MM.1S (cell line): ENCODE results near the gene PLCXD1.

Experiments
- DNase-seq: peaks from one replicate; pipeline ENCODE4 v3.0.0-alpha.2; 2015
- H2AFZ ChIP-seq: fragments of 300-600 bp; sonication (generic); 2 replicates; pipeline ENCODE4 v1.6.0; 2016; ENCODE audit warnings: antibody characterized with exemption, low read length
- H3F3A ChIP-seq: fragments of 300-600 bp; sonication (generic); 2 replicates; pipeline ENCODE4 v1.6.1; 2016; ENCODE audit warnings: mild to moderate bottlenecking, antibody characterized with exemption, low read length, moderate library complexity, mixed read lengths; ENCODE audit not compliant: insufficient read depth
- H3K27ac ChIP-seq: fragments of 300-600 bp; sonication (generic); 2 replicates; pipeline ENCODE4 v1.5.1; 2016; ENCODE audit warnings: mild to moderate bottlenecking, low read length
- H3K27me3 ChIP-seq: fragments of 300-600 bp; sonication (generic); replicated peaks from 2 replicates; pipeline ENCODE4 v1.6.0; 2016; ENCODE audit warnings: low read length; ENCODE audit not compliant: insufficient read depth
- H3K36me3 ChIP-seq: fragments of 300-600 bp; sonication (generic); replicated peaks from 2 replicates; pipeline ENCODE4 v1.6.1; 2016; ENCODE audit warnings: mild to moderate bottlenecking, low read length, mixed read lengths; ENCODE audit not compliant: insufficient read depth
- H3K4me1 ChIP-seq: fragments of 300-600 bp; sonication (generic); 2 replicates; pipeline ENCODE4 v1.6.1; 2016; ENCODE audit warnings: low read length, mixed read lengths
- H3K4me2 ChIP-seq: fragments of 300-600 bp; sonication (generic); 2 replicates; pipeline ENCODE4 v1.6.0; 2016; ENCODE audit warnings: low read depth, low read length
- H3K4me3 ChIP-seq: fragments of 300-600 bp; sonication (generic); 2 replicates; pipeline ENCODE4 v1.5.1; 2016; ENCODE audit warnings: low read length, mixed read lengths
- H3K79me2 ChIP-seq: fragments of 300-600 bp; sonication (generic); 2 replicates; pipeline ENCODE4 v1.6.1; 2016; ENCODE audit warnings: mixed run types, low read length, mixed read lengths
- H3K9ac ChIP-seq: fragments of 300-600 bp; sonication (generic); 2 replicates; pipeline ENCODE4 v1.6.1; 2016; ENCODE audit warnings: low read length, mixed read lengths
- H3K9me2 ChIP-seq: fragments of 300-600 bp; sonication (generic); replicated peaks from 2 replicates; pipeline ENCODE4 v1.6.1; 2016; ENCODE audit warnings: mild to moderate bottlenecking, low read length, mixed read lengths; ENCODE audit not compliant: insufficient read depth
- H3K9me3 ChIP-seq: fragments of 300-600 bp; sonication (generic); replicated peaks from 2 replicates; pipeline ENCODE4 v1.6.1; 2016; ENCODE audit warnings: mild to moderate bottlenecking, low read length, mixed read lengths; ENCODE audit not compliant: insufficient read depth
- H4K20me1 ChIP-seq: fragments of 300-600 bp; sonication (generic); 2 replicates; pipeline ENCODE4 v1.6.1; 2016; ENCODE audit warnings: mild to moderate bottlenecking, low read length, moderate library complexity, mixed read lengths; ENCODE audit not compliant: insufficient read depth
- CTCF ChIP-seq: fragments of 300-600 bp; sonication (generic); IDR thresholded peaks from 2 replicates; pipeline ENCODE4 v1.5.1; 2016; ENCODE audit warnings: antibody characterized with exemption, low read length, mixed read lengths
- EZH2 ChIP-seq: fragments of 300-600 bp; sonication (generic); optimal IDR thresholded peaks from 2 replicates; pipeline ENCODE3; 2017; ENCODE audit warnings: low read depth, mild to moderate bottlenecking, antibody characterized with exemption, low read length, mixed read lengths
- EZH2phosphoT487 ChIP-seq: fragments of 300-600 bp; sonication (generic); IDR thresholded peaks from 2 replicates; pipeline ENCODE4 v1.6.1; 2018; ENCODE audit warnings: antibody characterized with exemption, low read length

Gene PLCXD1

DNA sequence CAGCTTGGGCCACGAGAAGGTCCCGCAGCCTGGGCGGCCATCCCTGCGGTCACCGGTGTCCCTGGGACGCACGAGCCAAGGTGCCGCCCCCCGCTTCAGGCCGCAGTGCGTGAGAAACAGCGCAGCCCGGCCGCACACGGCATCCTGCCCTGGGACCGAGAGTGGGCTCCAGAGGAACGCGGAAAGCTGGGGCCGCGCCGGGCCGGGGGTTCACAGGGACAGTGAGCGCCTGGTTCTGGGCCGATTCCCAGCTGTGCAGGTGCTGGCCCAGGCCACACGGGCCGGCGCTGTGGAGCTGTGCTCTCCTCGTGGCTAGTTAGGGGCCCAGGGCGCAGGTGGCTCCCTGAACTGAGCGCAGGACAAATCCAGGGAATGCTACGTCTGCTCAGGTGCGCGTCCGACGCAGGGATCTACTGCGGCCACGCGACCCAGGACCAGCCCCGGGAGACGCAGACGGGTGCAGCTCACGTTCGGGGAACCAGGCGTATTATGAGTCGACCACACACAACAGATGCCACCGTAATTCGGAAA lies 63.3 kb downstream of the PLCXD1 start:
- Histone ChIP-seq H3K4me2 (no peak overlapping the region), H3K9ac (no peak overlapping the region), H3K79me2 (no peaks in the 10 kb centered on the region), H3K36me3 (no peaks in the 10 kb centered on the region), H3F3A (no peaks in the 10 kb centered on the region), H3K4me3 (no peak overlapping the region), H3K27me3 (no peaks in the 10 kb centered on the region), H4K20me1 (no peaks in the 10 kb centered on the region), H2AFZ (no peak overlapping the region), H3K27ac (no peak overlapping the region), H3K4me1 (no peaks in the 10 kb centered on the region), H3K9me2 (no peaks in the 10 kb centered on the region), H3K9me3 (no peaks in the 10 kb centered on the region)
- no peak for DNase-seq
- TF ChIP-seq EZH2phosphoT487, result no peak
- TF ChIP-seq CTCF, result no peak
- TF ChIP-seq EZH2, result no peak

DNA sequence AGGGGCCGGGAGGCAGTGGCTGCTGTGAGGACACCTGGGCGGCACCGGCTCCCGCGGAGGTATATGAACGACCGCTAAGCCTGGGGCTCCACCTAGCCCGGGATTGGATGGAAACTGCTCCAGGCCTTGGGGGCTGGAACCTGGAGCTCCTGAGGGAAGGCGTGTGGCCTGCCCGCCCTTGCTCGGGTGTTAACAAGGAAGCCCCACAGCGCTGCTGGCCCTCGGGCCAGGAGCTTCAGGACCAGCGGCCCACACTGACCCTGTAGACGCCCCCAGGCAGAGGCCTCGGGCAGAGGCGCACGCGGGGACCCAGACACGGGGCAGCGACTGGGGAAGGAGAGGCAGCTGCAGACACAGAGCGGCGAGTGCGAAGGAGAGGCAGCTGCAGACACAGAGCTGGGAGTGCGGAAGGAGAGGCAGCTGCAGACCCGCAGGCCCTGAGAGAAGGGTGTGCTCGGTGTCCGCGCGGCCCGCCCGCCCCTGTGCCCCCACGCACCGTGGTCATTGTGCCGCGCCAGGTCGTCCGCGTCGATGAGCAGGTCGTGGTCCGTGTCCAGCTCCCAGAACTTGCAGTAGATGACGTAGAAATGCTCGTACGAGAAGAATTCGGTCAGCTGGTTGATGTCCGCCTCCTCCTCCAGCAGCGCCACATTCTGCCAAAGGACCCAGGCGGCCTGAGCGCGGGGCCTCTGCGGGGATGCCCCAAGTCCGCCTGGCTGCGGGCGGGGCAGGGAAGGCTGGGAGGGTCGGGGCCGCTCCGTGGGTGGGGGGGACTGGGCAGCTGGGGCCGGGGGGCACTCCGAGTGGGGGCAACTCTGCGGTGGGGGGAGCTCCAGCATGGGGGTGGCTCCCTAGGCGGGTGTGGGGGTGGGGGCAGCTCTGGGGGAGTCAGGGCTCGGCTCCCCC lies 64.1 kb downstream of the PLCXD1 start:
- no peaks in the 10 kb centered on the region for H3K9me2 ChIP-seq
- no peaks in the 10 kb centered on the region for H3F3A ChIP-seq
- H4K20me1 ChIP-seq, result no peaks in the 10 kb centered on the region
- H3K4me1 ChIP-seq, result no peaks in the 10 kb centered on the region
- no peak for TF ChIP-seq EZH2phosphoT487
- no peak overlapping the region for H3K4me3 ChIP-seq
- no peaks in the 10 kb centered on the region for H3K9me3 ChIP-seq
- no peaks in the 10 kb centered on the region for H3K79me2 ChIP-seq
- no peak overlapping the region for H3K27ac ChIP-seq
- H3K27me3 ChIP-seq, result no peaks in the 10 kb centered on the region
- no peaks in the 10 kb centered on the region for H3K36me3 ChIP-seq
- no peak for DNase-seq
- no peak overlapping the region for H2AFZ ChIP-seq
- H3K4me2 ChIP-seq, result no peak overlapping the region
- no peak overlapping the region for H3K9ac ChIP-seq

GRCh38 chrX:346034-346813 lies 65.0 kb downstream of the PLCXD1 start:
- no peaks in the 10 kb centered on the region for H3F3A ChIP-seq
- TF ChIP-seq EZH2phosphoT487 (no peak), CTCF (no peak), EZH2 (no peak)
- DNase-seq, result no peak
- no peaks in the 10 kb centered on the region for H3K79me2 ChIP-seq
- no peak overlapping the region for H3K27ac ChIP-seq
- H3K4me1 ChIP-seq, result no peaks in the 10 kb centered on the region
- no peaks in the 10 kb centered on the region for H4K20me1 ChIP-seq
- no peaks in the 10 kb centered on the region for H3K27me3 ChIP-seq
- H3K4me3 ChIP-seq, result no peak overlapping the region
- H3K9ac ChIP-seq, result no peak overlapping the region
- no peak overlapping the region for H3K4me2 ChIP-seq
- H3K9me3 ChIP-seq, result no peaks in the 10 kb centered on the region
- H3K36me3 ChIP-seq, result no peaks in the 10 kb centered on the region
- no peak overlapping the region for H2AFZ ChIP-seq
- H3K9me2 ChIP-seq, result no peaks in the 10 kb centered on the region
